Epithelial cell of esophagus (primary cell): ENCODE measurements around the gene IFITM5.
"Not testable (repeated sequence)": the region's sequence is repeated elsewhere in the genome, so short reads cannot be mapped to it uniquely, and the experiment has no call there.

Source experiments
- DNase-seq: peaks from one replicate; pipeline ENCODE4 v3.0.0; 2010; ENCODE audit warnings: low read depth
- H3K4me3 ChIP-seq: 2 replicates; pipeline ENCODE4 v1.5.1; 2011; ENCODE audit warnings: mild to moderate bottlenecking, low read length, control low read depth
- CTCF ChIP-seq: IDR thresholded peaks from 2 replicates; pipeline ENCODE4 v1.5.1; 2011; ENCODE audit warnings: low read depth, mild to moderate bottlenecking, low read length, control low read depth, inconsistent platforms; ENCODE audit not compliant: insufficient read depth; ENCODE audit errors: missing control alignments

The IFITM5 gene

GRCh38 chr11:331358-332060 lies 32.2 kb upstream of the IFITM5 start:
- no peak overlapping the region for H3K4me3 ChIP-seq
- DNase-seq, result no peak
- TF ChIP-seq CTCF, result no peak

- H3K4me3 ChIP-seq, result no peak overlapping the region
- no peak for TF ChIP-seq CTCF
- DNase-seq, result no peak
Observed at GRCh38 chr11:330694-331357, 31.5 kb upstream of the IFITM5 start.

- no peak for TF ChIP-seq CTCF
- no peak overlapping the region for H3K4me3 ChIP-seq
- DNase-seq, result no peak
Observed at GRCh38 chr11:330307-330693, 31.0 kb upstream of the IFITM5 start.

- DNase-seq, result no peak
- no peak overlapping the region for H3K4me3 ChIP-seq
- no peak for TF ChIP-seq CTCF
Observed at GRCh38 chr11:329886-330253, 30.5 kb upstream of the IFITM5 start.

GRCh38 chr11:328516-329100 lies 29.3 kb upstream of the IFITM5 start:
- not testable (repeated sequence) for H3K4me3 ChIP-seq, DNase-seq

- DNase-seq, result no peak
- TF ChIP-seq CTCF, result no peak
- H3K4me3 ChIP-seq, result no peak overlapping the region
Observed at GRCh38 chr11:328012-328411, 28.7 kb upstream of the IFITM5 start.

- DNase-seq, result no peak
- H3K4me3 ChIP-seq, result no peak overlapping the region
- no peak for TF ChIP-seq CTCF
Observed at GRCh38 chr11:327581-327923, 28.2 kb upstream of the IFITM5 start.
